HG03066 (cell line): ENCODE data around the gene RFX1.

Experiments
- ATAC-seq: cut with Tn5 transposase; IDR thresholded peaks from one replicate; pipeline ENCODE4 v1.9.1; 2021; ENCODE audit warnings: low read depth; ENCODE audit not compliant: unreplicated experiment

Gene RFX1

DNA sequence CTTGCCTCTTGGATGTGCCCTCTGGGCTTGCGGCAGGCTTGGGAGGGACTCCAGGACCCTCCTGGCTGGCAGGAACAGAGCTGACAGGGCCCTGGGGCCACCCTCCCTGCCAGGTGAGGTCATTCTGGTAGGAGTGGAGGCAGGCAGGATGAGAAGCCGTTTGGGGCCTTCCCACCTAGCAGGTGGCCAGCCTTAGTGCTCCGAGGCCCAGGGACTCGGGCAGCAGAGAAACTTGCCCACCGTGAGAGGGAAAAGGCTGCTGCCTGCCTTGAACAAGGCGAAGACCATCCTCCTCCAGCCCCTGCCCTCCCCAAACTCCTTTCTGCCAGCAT lies 8.5 kb downstream of the RFX1 start:
- no peak for ATAC-seq

DNA sequence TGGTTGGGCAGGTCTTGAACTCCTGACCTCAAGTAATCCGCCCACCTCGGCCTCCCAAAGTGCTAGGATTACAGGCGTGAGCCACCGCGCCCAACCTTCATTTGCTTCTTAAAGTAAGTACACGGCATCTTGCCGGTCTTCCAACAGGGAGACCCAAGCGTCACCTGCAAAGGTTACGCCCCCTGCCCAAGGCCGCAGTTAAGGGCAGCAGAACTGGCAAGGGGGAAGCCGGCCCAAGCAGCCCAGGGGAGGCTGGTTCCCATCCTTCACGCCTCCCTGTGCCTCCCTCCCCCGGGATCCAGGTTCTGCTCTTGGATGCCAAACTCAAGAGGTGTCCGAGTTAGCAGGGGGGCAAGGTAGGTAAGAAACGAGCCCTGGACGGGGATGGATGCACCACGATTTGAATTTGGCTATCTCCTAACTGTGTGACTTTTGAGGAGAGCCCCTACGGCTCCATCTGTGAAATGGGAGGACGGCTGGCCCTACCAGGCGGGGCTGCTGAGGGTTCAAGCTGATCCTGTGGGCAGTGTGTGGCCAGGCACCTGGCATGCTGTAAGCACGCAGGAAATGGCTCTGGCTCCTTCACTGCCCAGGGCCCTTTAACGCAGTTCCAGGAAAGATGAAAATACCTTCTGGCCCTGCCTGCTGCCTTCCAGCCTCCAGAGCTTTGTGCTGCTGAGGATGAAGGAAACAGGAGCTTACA lies 9.0 kb downstream of the RFX1 start:
- no peak for ATAC-seq

DNA sequence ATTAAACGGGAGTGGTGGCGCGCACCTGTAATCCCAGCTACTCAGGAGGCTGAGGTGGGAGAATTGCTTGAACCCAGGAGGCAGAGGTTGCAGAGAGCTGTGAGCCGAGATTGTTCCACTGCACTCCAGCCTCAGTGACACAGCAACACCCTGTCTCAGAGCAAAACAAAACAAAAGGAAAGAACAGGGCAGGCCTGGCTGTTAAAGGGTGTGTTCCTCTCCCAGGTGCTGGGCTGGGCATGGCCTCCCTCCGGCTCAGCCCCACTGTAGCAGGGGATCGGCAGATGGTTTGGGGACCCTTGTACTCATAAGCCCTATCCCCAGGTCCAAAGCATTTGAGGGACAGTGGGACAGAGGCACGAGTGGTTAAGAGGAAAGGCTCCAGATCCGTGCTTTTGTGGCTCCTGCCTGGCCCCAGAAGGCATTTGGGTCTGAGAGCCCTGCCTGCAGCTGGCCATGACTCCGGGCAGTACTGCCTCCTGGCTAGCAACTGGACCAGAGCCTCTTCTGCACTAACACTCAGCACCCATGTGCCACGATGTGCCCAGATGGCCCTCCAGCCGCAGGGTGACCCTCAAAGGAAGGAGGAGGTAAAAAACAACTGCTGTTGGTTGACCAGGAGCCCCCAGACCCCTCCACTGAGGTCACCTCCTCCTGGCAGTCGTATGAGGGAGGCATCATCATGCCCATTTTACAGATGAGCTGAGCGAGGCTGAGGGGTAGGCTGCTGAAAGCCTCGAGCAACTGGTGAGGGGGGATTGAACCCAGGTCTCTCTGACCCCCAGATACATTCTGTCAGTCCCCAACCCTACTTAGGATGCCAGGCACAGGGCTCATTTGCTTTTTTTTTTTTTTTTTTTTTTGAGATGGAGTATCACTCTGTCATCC lies 10.0 kb downstream of the RFX1 start:
- no peak for ATAC-seq

DNA sequence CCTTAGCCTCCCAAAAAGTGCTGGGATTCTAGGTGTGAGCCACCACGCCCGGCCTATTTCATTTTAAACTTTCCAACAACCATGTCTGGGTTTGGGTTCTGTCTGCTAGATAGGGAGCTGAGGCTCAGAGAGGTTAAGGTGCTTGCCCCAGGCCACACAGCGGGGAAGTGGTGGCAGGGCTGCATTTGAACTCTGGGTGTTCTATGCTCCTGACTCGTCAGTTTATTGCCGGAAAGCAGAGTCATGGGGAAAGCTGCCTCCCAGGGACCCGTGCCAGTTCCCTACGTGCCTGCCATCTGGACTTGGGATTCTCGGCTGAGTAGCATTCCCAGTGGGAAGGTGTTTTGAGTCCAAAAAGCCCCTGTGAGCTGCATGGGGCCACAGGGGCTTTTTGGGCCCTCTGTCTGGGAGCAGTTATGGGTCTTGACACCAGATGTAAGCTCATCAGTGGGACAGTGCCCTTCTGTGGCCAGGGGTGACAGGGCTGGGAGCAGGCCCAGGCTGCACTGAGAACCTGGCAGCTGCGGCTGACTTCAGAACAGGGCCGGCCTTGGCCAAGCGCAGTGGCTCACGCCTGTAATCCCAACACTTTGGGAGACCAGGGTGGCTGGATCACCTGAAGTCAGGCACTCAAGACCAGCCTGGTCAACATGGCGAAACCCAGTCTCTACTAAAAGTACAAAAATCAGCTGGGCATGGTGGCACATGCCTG lies 10.9 kb downstream of the RFX1 start:
- no peak for ATAC-seq

DNA sequence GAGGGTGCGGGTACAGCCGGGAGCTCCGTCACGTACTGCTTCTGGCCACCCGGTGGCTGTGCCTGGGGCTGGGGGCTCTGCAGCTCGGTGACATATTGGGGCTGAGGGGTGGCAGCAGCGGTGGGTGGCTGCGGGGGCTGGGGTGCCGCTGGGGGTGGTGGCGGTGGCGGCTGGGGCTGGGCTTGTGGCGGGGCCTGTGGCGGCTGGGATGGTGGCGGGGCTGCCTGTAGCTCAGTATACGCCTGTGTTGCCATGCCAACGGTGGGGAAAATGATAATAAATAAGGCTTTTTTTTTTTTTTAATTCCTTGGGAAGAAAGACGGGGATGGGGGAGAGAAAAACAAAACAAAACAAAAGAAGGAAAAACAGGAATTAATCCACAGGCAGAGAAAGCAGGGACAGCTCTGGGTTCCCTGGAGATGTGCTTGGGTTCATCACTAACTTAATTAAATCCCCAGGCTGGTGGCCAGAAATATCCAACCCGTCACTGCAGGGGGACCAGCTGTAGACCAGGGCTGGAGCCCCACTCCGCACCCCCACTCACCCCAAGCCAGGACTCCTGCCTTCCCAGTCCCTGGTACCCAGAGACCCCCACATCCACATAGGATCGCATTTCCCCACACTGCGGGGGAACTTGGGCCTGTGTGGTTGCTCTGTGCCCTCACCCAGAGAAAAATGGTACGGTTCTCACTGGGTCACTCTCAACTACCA lies 12.4 kb downstream of the RFX1 start:
- ATAC-seq: no peak

DNA sequence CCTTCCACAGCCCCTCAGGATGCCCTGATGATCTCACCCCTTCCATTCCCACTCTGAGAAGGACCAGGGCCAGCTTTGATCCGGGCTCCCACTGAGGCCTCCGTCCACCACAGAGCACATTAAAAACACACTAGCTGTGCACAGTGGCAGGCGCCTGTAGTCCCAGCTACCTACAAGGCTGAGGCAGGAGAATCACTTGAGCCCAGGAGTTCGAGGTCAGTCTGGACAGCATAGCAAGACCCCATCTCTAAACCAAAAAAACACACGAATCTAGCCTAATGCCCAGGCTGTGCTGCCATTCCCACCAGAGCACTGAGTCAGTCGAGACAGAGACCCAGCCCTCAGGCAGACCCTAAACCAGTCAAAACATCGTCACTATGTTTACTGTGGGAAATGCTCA lies 14.1 kb downstream of the RFX1 start:
- no peak for ATAC-seq

DNA sequence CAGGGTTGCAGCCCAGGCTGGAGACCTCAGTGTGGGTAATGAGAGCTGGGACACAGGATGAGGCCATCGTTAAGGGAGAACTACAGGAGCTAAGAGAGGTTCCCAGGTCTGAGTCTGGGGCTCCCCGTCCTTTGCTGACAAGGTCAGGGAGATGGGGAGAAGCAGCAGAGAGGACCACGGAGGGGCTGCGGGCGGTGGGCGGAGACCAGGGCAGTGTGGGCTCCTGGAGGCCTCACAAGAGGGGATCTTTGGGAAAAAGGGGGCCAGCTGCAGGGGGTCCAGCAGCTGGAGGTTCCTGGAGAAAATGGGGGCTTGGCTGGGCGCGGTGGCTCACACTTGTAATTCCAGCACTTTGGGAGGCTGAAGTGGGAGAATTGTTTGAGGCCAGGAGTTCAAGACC lies 16.0 kb downstream of the RFX1 start:
- ATAC-seq: no peak

DNA sequence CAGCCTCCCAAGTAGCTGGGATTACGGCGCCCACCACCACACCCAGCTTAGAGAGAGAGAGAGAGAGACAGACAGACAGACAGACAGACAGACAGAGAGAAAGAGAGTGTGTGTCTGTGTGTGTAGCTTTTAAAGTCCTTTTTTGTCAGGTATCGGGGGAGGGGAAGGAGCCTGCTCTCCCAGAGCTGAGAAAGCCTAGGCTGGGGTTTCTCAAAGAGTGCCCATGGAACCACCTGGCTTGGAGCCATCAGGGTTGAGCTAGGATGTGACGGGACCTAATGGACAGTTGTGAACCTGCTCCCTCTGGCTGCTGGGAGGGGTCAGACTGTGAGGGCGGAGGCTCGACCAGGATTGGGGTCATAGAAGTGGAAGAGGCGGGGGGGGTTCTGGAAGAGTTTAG lies 16.6 kb downstream of the RFX1 start:
- ATAC-seq: no peak

DNA sequence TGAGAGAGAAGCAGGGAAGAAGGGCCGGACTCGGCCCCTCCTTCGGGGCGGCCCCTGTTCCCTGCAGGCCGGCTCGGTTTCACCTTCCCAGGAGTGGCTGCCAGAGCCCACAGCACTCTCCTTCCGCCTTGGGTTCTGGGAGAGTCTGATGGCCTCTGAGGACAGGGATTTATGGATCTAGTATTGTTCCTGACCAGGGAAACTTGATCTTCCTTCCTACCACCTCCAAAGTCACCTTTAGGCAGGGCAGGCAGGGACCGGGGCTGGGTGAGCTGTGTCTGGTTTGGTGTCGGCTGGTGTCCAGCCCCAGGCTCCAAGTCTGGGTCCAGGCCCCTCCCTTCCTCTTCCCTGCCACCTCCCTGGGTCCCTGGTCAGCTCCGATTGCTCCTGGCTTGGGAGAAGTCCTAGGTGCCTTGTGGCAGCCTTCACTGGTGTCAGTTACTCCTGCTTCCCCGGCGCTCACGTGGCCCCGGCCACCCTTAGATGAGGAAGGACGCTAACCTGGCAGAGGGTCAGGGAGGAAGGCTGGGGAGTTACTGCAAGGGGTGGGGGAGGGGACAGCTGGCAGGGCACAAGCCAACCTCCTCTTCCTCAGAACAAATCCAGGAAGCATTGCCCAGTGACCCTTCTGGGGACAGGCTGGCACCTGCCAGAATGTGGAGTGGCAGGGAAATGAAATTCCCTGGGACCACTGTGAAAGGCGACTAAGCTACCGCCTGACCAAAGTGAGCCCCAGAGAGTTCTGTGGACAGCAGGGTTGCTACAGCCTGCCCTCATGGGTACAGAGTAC lies 18.8 kb downstream of the RFX1 start:
- ATAC-seq: no peak

DNA sequence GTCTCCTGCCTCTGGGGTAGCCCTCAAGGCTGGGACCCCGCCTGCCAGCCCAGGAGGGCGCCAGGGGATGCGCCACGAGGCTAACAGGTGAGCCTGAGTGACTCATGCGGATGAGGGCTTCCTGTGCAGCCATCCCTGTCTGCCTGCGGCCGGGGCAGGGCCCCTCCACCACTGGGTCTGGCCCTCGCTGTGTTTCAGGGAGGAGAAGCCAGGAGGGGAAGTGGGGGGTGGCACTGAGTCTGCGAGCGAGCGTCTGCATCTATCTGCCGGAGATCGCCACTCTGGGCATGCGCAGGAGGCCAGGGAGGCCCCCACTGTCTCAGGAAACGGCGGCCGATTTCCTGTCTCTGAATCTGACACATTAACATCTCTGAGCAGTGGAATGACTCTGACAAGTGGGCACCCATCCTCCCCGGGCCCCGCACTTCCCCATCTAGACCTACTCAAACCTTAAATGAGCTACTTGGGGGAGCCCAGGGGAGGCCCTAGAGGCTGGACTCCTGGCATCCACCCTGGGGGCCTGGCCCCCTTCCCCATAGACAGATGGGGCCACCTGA lies 19.7 kb downstream of the RFX1 start:
- peak; percentile 74 for ATAC-seq

DNA sequence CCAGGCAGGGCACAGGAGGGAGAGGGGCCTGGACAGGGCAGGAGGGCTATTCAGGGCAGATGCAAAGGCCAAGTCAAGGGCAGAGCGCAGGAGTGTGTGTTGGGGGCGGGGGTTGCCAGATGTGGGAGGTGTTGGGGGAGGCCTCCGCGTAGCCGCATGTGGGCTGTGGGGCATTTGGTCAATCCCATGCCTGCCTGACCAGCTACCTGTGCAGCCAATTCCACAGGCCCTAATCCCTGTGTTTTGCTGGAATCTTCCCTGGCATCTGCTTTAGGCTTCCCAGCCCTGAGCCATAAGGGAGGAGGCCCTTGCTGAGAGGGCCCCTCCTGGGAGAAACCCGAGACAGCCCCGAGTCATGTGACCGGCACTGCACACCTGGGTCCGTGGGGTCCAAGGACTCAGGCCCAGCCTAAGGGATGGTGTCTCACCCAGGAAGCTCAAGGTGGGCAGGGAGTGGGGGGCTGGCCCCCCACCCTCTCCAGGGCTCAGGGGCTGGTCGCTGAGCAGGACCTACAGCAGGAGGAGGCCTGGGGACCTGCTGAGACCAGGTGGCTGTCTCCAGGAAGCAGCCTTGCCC lies 20.3 kb downstream of the RFX1 start:
- ATAC-seq: peak; percentile 18

DNA sequence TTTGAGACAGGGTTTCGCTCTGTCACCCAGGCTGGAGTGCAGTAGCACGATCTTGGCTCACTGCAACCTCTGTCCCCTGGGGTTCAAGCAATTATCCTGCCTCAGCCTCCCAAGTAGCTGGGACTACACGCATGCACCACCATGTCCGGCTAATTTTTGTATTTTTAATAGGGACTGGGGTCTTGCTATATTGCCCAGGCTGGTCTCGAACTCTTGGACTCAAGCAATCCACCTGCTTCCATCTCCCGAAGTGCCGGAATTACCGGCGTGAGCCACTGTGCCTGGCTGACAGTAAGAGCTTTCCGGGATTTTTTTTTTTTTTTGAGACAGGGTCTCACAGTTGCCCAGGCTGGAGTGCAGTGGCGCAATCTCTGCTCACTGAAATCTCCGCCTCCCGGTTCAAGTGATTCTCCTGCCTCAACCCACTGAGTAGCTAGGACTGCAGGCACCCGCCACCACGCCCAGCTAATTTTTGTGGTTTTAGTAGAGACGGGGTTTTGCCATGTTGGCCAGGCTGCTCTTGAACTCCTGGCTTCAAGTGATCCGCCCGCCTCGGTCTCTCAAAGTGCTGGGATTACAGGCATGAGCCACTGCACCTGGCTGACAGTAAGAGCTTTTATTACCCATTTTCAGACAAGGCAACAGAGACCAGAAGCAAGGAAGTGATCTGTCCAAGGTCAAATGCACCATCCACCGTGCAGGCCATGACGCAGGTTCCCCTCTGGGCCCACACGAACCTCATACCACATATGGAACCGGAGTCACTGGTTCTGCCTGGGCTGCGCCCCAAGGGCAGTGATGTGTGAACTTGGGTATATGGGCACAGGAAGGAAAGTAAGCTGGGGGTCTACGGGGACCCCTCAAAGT lies 21.0 kb downstream of the RFX1 start:
- no peak for ATAC-seq

DNA sequence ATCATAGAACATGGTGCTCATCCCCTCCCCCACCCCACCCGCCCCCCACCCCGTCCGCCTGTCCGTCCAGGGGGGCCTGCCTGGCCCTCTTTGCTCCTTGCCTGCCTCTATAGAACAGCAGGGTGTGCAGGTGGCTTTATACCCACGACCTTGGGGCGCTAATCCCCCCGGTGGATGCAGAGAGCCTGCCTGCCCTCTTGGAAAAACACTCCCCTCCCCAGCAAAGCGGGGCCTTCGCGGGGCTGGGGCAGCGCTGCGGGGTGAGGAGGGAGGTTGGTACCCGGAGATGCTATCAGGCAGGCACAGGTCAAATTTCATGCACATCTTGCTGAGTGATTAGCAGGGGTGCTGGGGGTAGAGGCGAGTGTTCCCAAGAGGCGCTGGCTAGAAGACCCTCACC lies 21.9 kb downstream of the RFX1 start:
- ATAC-seq: no peak

DNA sequence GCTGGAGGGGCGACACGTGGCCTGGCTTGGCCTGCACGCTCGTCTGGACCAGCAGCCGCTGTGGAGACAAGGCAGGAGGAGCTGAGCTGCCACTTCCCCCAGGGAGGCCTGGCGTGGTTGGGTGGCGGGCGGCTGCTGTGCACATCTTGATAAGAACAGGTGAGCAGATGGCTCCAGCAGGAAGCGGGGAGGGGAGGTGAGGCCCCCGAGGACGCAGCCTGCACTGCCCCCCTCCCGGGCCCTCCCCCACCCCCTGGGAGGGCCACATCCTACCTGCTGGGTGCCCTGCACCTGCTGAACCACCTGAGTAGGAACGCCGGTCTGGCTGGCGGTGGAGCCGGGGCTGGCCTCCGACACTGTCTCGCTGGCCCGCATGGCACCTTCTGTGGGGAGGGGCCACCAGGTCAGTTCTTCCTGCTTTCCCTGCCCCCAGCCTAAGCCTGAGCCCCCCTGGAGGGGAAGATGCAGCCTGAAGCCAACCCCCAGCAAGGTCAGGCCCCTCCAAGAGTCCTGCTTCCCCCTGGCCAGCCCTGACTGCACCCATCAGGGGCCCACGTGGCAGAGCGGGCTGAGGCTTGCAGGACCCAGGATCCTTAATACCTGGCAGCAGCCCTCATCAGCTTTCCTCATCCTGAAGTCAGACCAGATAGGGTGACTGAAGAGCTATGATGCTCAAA lies 22.8 kb downstream of the RFX1 start:
- no peak for ATAC-seq

DNA sequence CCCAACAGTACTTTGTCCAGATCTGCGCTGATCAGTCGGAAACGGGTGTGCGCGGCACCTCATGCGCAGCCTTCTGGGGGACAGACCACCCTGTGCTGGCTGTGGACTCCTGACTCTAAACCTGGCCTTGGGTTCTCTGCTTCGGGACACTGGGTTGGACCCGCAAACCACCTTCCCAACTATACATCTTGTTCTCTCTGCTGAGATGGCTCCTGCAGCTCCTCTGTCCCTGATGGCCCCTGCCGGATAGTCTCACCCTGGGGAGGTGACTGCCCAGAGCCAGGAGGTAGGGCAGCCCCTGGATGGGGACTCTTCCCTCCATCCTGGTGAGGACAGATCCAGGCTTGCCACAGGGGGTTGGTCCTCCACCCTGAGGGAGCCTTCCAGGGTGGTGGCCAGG lies 23.3 kb downstream of the RFX1 start:
- ATAC-seq: no peak

DNA sequence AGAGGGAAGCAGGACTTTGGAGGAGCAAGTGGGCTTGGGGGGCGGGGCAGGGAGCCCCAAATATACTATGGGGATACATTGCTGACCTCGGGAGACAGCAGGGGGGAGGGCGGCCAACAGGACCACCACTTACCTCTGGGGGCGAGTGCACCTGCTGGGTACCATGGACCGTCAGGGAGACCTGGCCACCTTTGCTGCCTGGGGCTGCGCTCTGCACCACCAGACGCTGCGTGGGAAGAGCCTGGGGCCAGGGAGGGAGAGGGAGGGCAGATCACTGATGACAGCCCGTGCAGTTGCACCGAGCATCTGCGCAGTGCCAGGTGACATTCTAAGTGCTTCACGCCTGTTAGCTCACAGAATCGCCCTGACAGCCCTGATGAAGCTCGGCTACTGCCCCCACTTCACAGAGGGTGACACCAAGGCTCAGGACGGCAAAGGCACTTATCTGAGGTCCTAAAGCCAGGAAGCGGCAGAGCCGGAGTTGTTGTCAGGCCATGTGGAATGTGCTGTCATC lies 24.1 kb downstream of the RFX1 start:
- ATAC-seq: no peak

DNA sequence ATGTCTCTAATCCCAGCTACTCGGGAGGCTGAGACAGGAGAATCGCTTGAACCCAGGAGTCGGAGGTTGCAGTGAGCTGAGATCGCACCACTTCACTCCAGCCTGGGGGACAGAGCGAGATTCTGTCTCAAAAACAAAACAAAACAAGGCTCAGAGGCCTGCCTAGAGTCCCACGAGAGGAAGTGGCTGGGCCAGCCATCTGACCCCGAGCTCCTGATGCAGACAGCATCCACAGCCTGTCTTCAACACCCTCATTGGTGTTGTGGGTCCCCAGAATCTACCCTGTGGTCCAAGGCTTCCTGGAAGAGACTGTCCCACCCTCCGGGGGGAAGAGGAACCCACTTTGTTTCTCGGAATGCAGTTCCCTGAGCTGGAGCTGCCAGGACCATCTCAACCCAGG lies 24.7 kb downstream of the RFX1 start:
- no peak for ATAC-seq

DNA sequence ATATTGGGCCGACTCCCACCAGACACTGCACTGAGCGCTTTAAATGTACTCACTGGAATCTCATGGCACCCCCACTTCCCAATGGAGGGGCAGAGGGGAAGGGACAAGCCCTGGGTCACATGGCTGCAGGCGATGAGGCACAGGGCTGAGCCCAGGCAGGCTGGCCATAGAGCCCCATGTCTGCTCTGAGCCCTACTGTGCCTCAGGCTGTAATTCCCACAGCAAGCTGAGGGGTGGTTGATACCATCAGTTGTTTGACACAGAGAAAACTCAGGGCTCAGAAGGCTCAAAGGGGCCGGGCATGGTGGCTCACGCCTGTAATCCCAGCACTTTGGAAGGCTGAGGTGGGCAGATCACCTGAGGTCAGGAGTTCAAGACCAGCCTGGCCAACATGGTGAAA lies 25.1 kb downstream of the RFX1 start:
- no peak for ATAC-seq
